IMR-90 (cell line): ENCODE measurements around the gene USP16.

Experiments
- CEBPB ChIP-seq: IDR thresholded peaks from 2 replicates; pipeline ENCODE4 v1.6.1; 2012; ENCODE audit warnings: low read depth, low read length, improper control_type of control experiment
- CHD1 ChIP-seq: IDR thresholded peaks from 2 replicates; pipeline ENCODE4 v1.6.1; 2012; ENCODE audit warnings: low read depth, low read length, improper control_type of control experiment
- CTCF ChIP-seq: conservative IDR thresholded peaks from 2 replicates; pipeline ENCODE4 v1.5.1; 2012; ENCODE audit warnings: mild to moderate bottlenecking, low read depth, low read length, improper control_type of control experiment
- POLR2A ChIP-seq: IDR thresholded peaks from 2 replicates; pipeline ENCODE4 v1.6.1; 2012; ENCODE audit warnings: mild to moderate bottlenecking, low read depth, low read length
- SMC3 ChIP-seq: fragments of 150-350 bp; IDR thresholded peaks from 2 replicates; pipeline ENCODE4 v1.6.1; 2016; ENCODE audit warnings: low read depth, mild to moderate bottlenecking, antibody characterized with exemption, low read length, moderate library complexity

GRCh38 chr21:29077651-29078090 lies 53.2 kb downstream of the USP16 start:
- TF ChIP-seq POLR2A (no peak), CTCF (no peak), SMC3 (no peak), CHD1 (no peak), CEBPB (no peak)
